Erythroblast (primary cell): ENCODE data around the gene HOXB6.

Source experiments
- DNase-seq, 2 experiments: peaks; one replicate each; lab custom pipeline; 2025; lab: John Stamatoyannopoulos, UW
- GATA1 ChIP-seq: IDR thresholded peaks from 2 replicates; pipeline ENCODE4 v1.6.1; 2011; ENCODE audit warnings: low read depth, mild to moderate bottlenecking, control low read depth, low read length, moderate library complexity
- POLR2A ChIP-seq: IDR thresholded peaks from 2 replicates; pipeline ENCODE4 v1.6.1; 2011; ENCODE audit warnings: mild to moderate bottlenecking, low read length

Gene HOXB6

DNA sequence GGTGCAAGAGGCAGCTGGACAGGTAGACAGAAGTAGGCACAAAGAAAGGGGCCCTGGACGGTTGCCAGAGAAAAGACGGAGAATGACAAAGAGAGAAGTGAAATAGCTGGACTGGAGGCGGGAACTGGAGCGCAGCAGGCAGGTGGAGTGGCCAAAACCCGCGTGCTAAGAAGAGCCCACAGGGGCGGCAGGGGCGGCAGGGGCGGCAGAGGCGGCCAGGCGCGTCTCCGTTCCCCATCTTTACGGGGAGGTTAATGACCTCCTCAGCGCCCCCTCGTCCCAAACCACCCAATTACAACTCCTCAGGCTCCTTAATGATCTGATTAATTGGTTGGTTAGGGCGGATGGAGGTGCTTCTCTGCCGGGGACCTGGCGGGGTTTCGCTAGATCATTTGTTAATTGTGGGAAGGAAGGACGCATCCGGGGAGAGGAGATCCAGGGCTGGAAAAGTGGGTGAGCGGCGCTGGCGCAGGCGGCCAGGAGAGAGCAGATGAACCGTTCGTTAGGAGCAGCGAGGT lies 36.8 kb upstream of the HOXB6 start:
- TF ChIP-seq POLR2A (no peak), GATA1 (no peak)
- DNase-seq = no peak

GRCh38 chr17:48640858-48641180 lies 36.0 kb upstream of the HOXB6 start:
- no peak for DNase-seq
- TF ChIP-seq POLR2A (no peak), GATA1 (no peak)

DNA sequence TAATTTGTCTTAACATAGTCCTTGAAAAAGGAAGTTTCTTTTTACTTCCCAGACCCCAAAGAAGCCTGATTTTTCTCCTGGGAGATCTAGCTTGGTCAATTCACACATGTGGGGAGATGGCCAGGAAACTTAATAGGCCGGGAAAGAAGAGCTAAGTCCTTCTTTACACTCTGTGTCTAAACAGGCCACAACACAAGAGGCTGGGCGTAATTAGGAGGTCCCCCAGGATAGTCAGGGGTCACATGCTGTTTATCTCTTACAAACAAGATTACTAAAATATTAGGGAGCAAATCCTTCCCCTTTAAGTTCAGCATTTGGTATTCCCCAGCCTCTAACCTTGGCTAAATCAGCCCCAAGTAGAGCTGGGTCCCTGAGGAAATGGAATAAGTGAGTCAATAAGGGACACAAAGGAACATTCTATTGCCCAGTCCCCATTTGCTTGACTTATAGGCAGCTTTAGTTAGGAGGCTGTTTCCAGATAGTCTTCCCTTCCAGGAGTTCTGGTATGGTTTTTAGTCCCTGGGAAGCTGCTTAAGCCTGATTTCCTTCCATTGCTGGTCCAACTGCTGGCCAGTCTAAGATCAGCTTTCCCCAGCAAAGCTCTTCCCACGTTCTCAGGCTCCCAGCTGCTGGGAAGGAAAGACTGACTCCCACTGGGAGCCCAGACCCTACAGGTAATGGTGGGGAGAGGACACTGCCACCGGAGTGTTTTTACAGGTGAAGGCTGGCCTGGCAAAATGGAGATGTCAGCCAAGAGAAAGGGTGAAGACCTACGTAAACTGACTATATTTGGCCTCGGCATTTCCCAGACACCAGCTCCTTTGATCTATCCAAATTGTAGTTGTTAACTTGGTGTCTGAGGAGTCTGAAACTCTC lies 35.4 kb upstream of the HOXB6 start:
- no peak for TF ChIP-seq GATA1
- TF ChIP-seq POLR2A = no peak
- no peak for DNase-seq

GRCh38 chr17:48639136-48639535 lies 34.4 kb upstream of the HOXB6 start:
- DNase-seq = no peak
- TF ChIP-seq GATA1 (no peak), POLR2A (no peak)

- TF ChIP-seq GATA1 (no peak), POLR2A (no peak)
- DNase-seq = no peak
These were observed 32.8 kb upstream of the HOXB6 start for GRCh38 chr17:48637323-48638260.

- DNase-seq = peak; percentile 80 to 81
- no peak for TF ChIP-seq POLR2A
- TF ChIP-seq GATA1 = no peak
These were observed 31.6 kb upstream of the HOXB6 start for GRCh38 chr17:48636177-48637018.

- TF ChIP-seq POLR2A (no peak), GATA1 (no peak)
- DNase-seq = no peak
These were observed 29.9 kb upstream of the HOXB6 start for GRCh38 chr17:48634493-48635208.

DNA sequence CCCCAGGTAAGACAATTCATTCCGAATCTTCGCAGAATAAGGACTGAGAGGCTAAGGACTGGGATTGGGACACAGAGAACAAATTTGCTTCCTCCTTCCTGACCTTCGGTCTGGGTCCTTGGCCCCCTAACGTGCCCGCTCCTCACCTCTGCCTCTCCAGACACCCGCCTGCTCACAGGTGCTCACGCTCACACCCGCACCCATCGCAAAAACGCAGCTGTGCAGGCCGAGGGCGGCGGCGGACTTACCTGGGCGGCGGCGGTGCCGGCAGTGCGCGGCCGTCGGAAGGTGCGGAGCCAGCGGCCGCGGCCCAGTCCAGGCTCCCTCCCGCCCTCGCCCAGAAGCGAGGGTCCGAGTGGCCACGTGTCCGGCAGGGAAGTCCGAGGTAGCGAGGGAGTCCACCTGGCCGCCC lies 28.5 kb upstream of the HOXB6 start:
- DNase-seq = no peak
- TF ChIP-seq POLR2A = no peak
- TF ChIP-seq GATA1 = no peak

DNA sequence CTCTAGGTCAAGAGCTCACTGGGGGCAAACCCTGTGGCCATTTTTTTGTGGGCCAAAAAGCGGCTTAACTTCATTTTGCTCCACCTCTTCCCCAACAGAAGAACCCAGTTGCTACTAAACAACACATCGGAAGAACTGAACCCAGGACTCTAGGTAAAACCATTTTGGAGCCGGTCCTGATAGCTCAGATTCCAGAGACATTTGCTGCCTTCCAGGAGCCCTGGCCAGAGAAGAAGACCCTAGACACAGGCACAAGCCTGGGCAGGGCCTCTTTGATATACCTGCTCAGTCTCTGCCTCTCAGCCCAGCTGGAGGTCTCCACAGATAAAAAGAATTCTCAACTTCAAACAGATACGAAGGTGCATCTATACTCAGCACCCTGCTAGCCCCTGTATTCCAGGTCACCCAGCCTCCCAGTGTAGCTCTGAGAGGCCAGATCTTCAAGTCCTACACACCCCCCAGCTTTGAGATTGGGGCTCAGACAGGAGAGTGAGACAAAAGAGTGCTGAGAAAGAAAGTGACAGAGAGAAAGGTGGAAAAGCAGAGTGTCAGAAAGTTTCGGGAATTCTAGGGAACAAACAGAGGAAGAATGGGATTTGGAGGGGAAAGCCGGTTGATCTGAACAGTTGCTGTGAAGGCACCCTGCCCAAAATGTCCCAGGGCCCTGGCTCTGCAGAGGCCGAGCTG lies 27.9 kb upstream of the HOXB6 start:
- DNase-seq = no peak
- no peak for TF ChIP-seq GATA1

GRCh38 chr17:48631693-48632578 lies 27.1 kb upstream of the HOXB6 start:
- DNase-seq = no peak
- TF ChIP-seq POLR2A = no peak
- no peak for TF ChIP-seq GATA1
